ENCODE results near the gene TMEM217.

DNA sequence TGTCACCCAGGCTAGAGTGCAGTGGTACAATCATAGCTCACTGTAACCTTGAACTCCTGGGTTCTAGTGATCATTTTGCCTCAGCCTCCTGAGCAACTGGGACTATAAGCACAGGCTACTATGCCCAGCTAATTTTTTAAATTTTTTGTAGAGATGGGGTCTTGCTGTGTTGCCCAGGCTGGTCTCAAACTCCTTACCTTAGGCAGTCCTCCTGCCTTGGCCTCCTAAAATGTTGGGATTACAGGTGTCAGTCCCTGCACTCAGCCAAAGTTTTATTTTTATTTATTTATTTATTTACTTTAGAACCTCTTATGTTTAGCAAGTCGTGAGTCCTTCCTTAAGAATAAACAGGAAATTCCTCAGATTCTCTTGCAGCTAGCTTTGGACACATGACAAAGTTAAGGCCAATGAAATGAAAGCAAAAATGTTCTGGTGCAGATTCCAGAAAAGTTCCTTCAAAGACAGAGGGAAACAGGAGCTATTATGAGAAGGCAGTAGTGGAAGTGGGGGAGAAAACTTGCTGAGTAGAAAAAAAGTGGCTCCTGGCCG is 68.9 kb downstream of the TMEM217 start:
- TF ChIP-seq, protein P1, sequence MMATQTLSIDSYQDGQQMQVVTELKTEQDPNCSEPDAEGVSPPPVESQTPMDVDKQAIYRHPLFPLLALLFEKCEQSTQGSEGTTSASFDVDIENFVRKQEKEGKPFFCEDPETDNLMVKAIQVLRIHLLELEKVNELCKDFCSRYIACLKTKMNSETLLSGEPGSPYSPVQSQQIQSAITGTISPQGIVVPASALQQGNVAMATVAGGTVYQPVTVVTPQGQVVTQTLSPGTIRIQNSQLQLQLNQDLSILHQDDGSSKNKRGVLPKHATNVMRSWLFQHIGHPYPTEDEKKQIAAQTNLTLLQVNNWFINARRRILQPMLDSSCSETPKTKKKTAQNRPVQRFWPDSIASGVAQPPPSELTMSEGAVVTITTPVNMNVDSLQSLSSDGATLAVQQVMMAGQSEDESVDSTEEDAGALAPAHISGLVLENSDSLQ (IDR thresholded peaks at IDR 0.05) = no peak
- TF ChIP-seq SP1 (IDR thresholded peaks at IDR 0.05) = no peak
- TF ChIP-seq FOXM1 (IDR thresholded peaks at IDR 0.05; ENCODE audit: borderline replicate concordance) = no peak
- no peak for TF ChIP-seq CTBP1 (IDR thresholded peaks at IDR 0.05; ENCODE audit: borderline replicate concordance)
- TF ChIP-seq BHLHE40 (IDR thresholded peaks at IDR 0.05; ENCODE audit: borderline replicate concordance) = no peak
- no peak for TF ChIP-seq L3MBTL2 (conservative IDR thresholded peaks at IDR 0.05)
- TF ChIP-seq ZNF384 (IDR thresholded peaks at IDR 0.05) = no peak
- TF ChIP-seq FOXA1 (IDR thresholded peaks at IDR 0.05) = no peak
- no peak for TF ChIP-seq ELF4 (IDR thresholded peaks at IDR 0.05)

All from HEK293T (cell line).